ENCODE results near the gene OR5H2.
"Not testable (repeated sequence)": the region's sequence is repeated elsewhere in the genome, so short reads cannot be mapped to it uniquely, and the experiment has no call there.

OR5H2 gene

GRCh38 chr3:98242155-98242554, 40.1 kb upstream of the OR5H2 start:
- TF ChIP-seq, protein P1, sequence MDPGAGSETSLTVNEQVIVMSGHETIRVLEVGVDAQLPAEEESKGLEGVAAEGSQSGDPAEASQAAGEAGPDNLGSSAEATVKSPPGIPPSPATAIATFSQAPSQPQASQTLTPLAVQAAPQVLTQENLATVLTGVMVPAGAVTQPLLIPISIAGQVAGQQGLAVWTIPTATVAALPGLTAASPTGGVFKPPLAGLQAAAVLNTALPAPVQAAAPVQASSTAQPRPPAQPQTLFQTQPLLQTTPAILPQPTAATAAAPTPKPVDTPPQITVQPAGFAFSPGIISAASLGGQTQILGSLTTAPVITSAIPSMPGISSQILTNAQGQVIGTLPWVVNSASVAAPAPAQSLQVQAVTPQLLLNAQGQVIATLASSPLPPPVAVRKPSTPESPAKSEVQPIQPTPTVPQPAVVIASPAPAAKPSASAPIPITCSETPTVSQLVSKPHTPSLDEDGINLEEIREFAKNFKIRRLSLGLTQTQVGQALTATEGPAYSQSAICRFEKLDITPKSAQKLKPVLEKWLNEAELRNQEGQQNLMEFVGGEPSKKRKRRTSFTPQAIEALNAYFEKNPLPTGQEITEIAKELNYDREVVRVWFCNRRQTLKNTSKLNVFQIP (CRISPR knock-in tag; IDR thresholded peaks at IDR 0.05; ENCODE audit: borderline replicate concordance, low read depth), result no peak
- TF ChIP-seq GLIS3 (CRISPR knock-in tag; IDR thresholded peaks at IDR 0.05), result no peak

GRCh38 chr3:98243843-98244242, 38.5 kb upstream of the OR5H2 start:
- TF ChIP-seq TOX (CRISPR knock-in tag; IDR thresholded peaks at IDR 0.05; ENCODE audit: borderline replicate concordance) (no peak), SNAI2 (CRISPR knock-in tag; IDR thresholded peaks at IDR 0.05) (no peak), ZFP3 (CRISPR knock-in tag; IDR thresholded peaks at IDR 0.05) (no peak)
- ATAC-seq, result no peak

More at GRCh38 chr3:98242155-98242554, 40.1 kb upstream of the OR5H2 start:
- no peak for ATAC-seq

GRCh38 chr3:98246142-98246541, 36.2 kb upstream of the OR5H2 start:
- TF ChIP-seq PPARA (CRISPR knock-in tag; IDR thresholded peaks at IDR 0.05; ENCODE audit: borderline replicate concordance), result no peak
- TF ChIP-seq BACH2 (CRISPR knock-in tag; IDR thresholded peaks at IDR 0.05; ENCODE audit: borderline replicate concordance), result no peak
- TF ChIP-seq CSDC2 (CRISPR knock-in tag; IDR thresholded peaks at IDR 0.05), result no peak
- TF ChIP-seq ESRRG (CRISPR knock-in tag; IDR thresholded peaks at IDR 0.05), result no peak
- no peak for ATAC-seq

DNA sequence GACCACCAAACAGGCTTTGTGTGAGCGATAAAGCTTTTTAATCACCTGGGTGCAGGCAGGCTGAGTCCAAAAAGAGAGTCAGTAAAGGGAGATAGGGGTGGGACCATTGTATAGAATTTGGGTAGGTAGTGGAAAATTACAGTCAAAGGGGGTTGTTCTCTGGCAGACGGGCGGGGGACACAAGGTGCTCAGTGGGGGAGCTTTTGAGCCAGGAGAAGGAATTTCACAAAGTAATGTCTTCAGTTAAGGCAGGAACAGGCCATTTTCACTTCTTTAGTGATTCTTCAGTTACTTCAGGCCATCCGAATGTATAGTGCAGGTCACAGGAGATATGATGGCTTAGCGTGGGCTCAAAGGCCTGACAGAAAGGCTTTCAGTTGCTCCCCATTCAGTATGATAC, 26.3 kb upstream of the OR5H2 start:
- ATAC-seq, result not testable (repeated sequence)

- ATAC-seq, result peak; percentile 56; the same call in 1 of the 3 replicates
- TF ChIP-seq TCF4 (CRISPR knock-in tag; IDR thresholded peaks at IDR 0.05; ENCODE audit: borderline replicate concordance) (no peak), ZNF8 (CRISPR knock-in tag; IDR thresholded peaks at IDR 0.05) (no peak), OSR1 (CRISPR knock-in tag; IDR thresholded peaks at IDR 0.05) (no peak), ZNF70 (CRISPR knock-in tag; IDR thresholded peaks at IDR 0.05) (no peak), TOX (CRISPR knock-in tag; IDR thresholded peaks at IDR 0.05; ENCODE audit: borderline replicate concordance) (no peak), ZFP30 (CRISPR knock-in tag; IDR thresholded peaks at IDR 0.05) (no peak), GLIS3 (CRISPR knock-in tag; IDR thresholded peaks at IDR 0.05) (no peak), BACH2 (CRISPR knock-in tag; IDR thresholded peaks at IDR 0.05; ENCODE audit: borderline replicate concordance) (no peak), SNAI2 (CRISPR knock-in tag; IDR thresholded peaks at IDR 0.05) (no peak), ESRRG (CRISPR knock-in tag; IDR thresholded peaks at IDR 0.05) (no peak), ZFP3 (CRISPR knock-in tag; IDR thresholded peaks at IDR 0.05) (no peak), ISL1 (CRISPR knock-in tag; IDR thresholded peaks at IDR 0.05) (no peak), CSRNP3 (CRISPR knock-in tag; IDR thresholded peaks at IDR 0.05) (no peak)
- TF ChIP-seq, protein P2, sequence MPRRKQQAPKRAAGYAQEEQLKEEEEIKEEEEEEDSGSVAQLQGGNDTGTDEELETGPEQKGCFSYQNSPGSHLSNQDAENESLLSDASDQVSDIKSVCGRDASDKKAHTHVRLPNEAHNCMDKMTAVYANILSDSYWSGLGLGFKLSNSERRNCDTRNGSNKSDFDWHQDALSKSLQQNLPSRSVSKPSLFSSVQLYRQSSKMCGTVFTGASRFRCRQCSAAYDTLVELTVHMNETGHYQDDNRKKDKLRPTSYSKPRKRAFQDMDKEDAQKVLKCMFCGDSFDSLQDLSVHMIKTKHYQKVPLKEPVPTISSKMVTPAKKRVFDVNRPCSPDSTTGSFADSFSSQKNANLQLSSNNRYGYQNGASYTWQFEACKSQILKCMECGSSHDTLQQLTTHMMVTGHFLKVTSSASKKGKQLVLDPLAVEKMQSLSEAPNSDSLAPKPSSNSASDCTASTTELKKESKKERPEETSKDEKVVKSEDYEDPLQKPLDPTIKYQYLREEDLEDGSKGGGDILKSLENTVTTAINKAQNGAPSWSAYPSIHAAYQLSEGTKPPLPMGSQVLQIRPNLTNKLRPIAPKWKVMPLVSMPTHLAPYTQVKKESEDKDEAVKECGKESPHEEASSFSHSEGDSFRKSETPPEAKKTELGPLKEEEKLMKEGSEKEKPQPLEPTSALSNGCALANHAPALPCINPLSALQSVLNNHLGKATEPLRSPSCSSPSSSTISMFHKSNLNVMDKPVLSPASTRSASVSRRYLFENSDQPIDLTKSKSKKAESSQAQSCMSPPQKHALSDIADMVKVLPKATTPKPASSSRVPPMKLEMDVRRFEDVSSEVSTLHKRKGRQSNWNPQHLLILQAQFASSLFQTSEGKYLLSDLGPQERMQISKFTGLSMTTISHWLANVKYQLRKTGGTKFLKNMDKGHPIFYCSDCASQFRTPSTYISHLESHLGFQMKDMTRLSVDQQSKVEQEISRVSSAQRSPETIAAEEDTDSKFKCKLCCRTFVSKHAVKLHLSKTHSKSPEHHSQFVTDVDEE (CRISPR knock-in tag; IDR thresholded peaks at IDR 0.05), result no peak
- TF ChIP-seq, protein P1 (CRISPR knock-in tag; IDR thresholded peaks at IDR 0.05; ENCODE audit: borderline replicate concordance, low read depth), result no peak
- TF ChIP-seq, protein P3, sequence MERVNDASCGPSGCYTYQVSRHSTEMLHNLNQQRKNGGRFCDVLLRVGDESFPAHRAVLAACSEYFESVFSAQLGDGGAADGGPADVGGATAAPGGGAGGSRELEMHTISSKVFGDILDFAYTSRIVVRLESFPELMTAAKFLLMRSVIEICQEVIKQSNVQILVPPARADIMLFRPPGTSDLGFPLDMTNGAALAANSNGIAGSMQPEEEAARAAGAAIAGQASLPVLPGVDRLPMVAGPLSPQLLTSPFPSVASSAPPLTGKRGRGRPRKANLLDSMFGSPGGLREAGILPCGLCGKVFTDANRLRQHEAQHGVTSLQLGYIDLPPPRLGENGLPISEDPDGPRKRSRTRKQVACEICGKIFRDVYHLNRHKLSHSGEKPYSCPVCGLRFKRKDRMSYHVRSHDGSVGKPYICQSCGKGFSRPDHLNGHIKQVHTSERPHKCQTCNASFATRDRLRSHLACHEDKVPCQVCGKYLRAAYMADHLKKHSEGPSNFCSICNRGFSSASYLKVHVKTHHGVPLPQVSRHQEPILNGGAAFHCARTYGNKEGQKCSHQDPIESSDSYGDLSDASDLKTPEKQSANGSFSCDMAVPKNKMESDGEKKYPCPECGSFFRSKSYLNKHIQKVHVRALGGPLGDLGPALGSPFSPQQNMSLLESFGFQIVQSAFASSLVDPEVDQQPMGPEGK (CRISPR knock-in tag; IDR thresholded peaks at IDR 0.05; ENCODE audit: borderline replicate concordance), result no peak
Observed at GRCh38 chr3:98259707-98260106, 22.6 kb upstream of the OR5H2 start.

All from SK-N-SH treated with all-trans-retinoic acid at 6 μM for 48 hours (cell line).